SK-N-SH (cell line): ENCODE data around the gene UFC1. TPM values are rescaled to one million over a fixed set of nuclear protein-coding genes. Genes with fewer than 3 reads are reported as not detected.

Experiments
- CTCF ChIA-PET: fragments of 300-600, 350-600 bp; formaldehyde crosslinking; extraction: SDS; loops from one replicate; lab custom pipeline; 2021; lab: Yijun Ruan, JAX
- POLR2A ChIA-PET: fragments of 350-600 bp; sonication (Branson Sonifier 250); formaldehyde crosslinking; extraction: SDS; loops from one replicate; lab custom pipeline; 2020; ENCODE audit warnings: antibody characterized with exemption, inconsistent platforms; lab: Yijun Ruan, JAX
- DNase-seq: peaks from one replicate; pipeline ENCODE4 v3.0.0; 2012
- H2AFZ ChIP-seq: fragments of 200-600 bp; sonication (generic); 2 replicates; pipeline ENCODE4 v1.8.1; 2016; ENCODE audit warnings: antibody characterized with exemption, mild to moderate bottlenecking, low read depth
- H3F3A ChIP-seq: fragments of 200-600 bp; sonication (generic); replicated peaks from 2 replicates; pipeline ENCODE3; 2016; ENCODE audit warnings: antibody characterized with exemption, mild to moderate bottlenecking; ENCODE audit not compliant: insufficient read depth
- H3K27ac ChIP-seq, 2 experiments: fragments of 200-500 bp in 1 of 2; fragments of 200-600 bp in 1 of 2; sonication (Bioruptor generic) in 1 of 2; sonication (generic), shearing (Covaris generic) in 1 of 2; 2 replicates each; pipeline versions ENCODE4 v1.5.1 to v1.6.1; 2014 to 2016; ENCODE audit warnings: low read depth in 2 of 2, inconsistent platforms in 1 of 2, low read length in 1 of 2, mild to moderate bottlenecking in 1 of 2, mixed read lengths in 1 of 2
- H3K27me3 ChIP-seq: fragments of 200-600 bp; sonication (generic), shearing (Covaris generic); 2 replicates; pipeline ENCODE4 v1.6.1; 2016; ENCODE audit warnings: mixed run types; ENCODE audit not compliant: insufficient read depth
- H3K36me3 ChIP-seq, 2 experiments: fragments of 200-500 bp in 1 of 2; fragments of 200-600 bp in 1 of 2; sonication (Bioruptor generic) in 1 of 2; sonication (generic) in 1 of 2; replicated peaks in 1 of 2; 2 replicates each; pipeline versions ENCODE3 to v1.5.1; 2014 to 2016; ENCODE audit warnings: low read length in 1 of 2, mild to moderate bottlenecking in 1 of 2; ENCODE audit not compliant: insufficient read depth in 2 of 2, control insufficient read depth in 1 of 2
- H3K4me1 ChIP-seq, 2 experiments: fragments of 200-500 bp in 1 of 2; fragments of 200-600 bp in 1 of 2; sonication (Bioruptor generic) in 1 of 2; sonication (generic), shearing (Covaris generic) in 1 of 2; 2 replicates each; pipeline versions ENCODE4 v1.5.1 to v1.6.1; 2014 to 2016; ENCODE audit warnings: low read depth in 1 of 2, low read length in 1 of 2, mixed run types in 1 of 2; ENCODE audit not compliant: insufficient read depth in 2 of 2, control insufficient read depth in 1 of 2
- H3K4me2 ChIP-seq: fragments of 200-600 bp; sonication (generic), shearing (Covaris generic); 2 replicates; pipeline ENCODE4 v1.6.1; 2017; ENCODE audit warnings: mixed run types
- H3K4me3 ChIP-seq, 2 experiments: fragments of 200-500 bp in 1 of 2; fragments of 200-600 bp in 1 of 2; sonication (Bioruptor generic) in 1 of 2; sonication (generic), shearing (Covaris generic) in 1 of 2; 2 replicates each; pipeline versions ENCODE4 v1.5.1 to v1.8.1; 2014 to 2016; ENCODE audit warnings: low read depth in 2 of 2, inconsistent platforms in 1 of 2, low read length in 1 of 2, mild to moderate bottlenecking in 1 of 2, mixed read lengths in 1 of 2, moderate library complexity in 1 of 2
- H3K79me2 ChIP-seq: fragments of 200-600 bp; sonication (generic); 2 replicates; pipeline ENCODE4 v1.8.1; 2017; ENCODE audit warnings: mild to moderate bottlenecking; ENCODE audit not compliant: insufficient read depth
- H3K9ac ChIP-seq: fragments of 200-600 bp; sonication (generic); 2 replicates; pipeline ENCODE4 v1.6.1; 2017; ENCODE audit warnings: mixed run types
- H3K9me2 ChIP-seq: fragments of 200-600 bp; sonication (generic); 2 replicates; pipeline ENCODE4 v1.6.1; 2017; ENCODE audit warnings: mixed run types
- H3K9me3 ChIP-seq: fragments of 200-600 bp; sonication (generic); 2 replicates; pipeline ENCODE4 v1.6.1; 2017; ENCODE audit warnings: mixed run types, mild to moderate bottlenecking, moderate library complexity
- H4K20me1 ChIP-seq: fragments of 200-600 bp; sonication (generic); 2 replicates; pipeline ENCODE4 v1.6.1; 2017; ENCODE audit warnings: mild to moderate bottlenecking, mixed run types; ENCODE audit not compliant: insufficient read depth
- CHD2 ChIP-seq: fragments of 150-350 bp; IDR thresholded peaks from 2 replicates; pipeline ENCODE4 v1.6.1; 2018; ENCODE audit warnings: low read length; ENCODE audit not compliant: partially characterized antibody
- CTCF ChIP-seq: fragments of 200-600 bp; sonication (generic); IDR thresholded peaks from 2 replicates; pipeline ENCODE4 v1.6.1; 2017; ENCODE audit warnings: antibody characterized with exemption, mild to moderate bottlenecking, moderate library complexity
- ELF1 ChIP-seq: IDR thresholded peaks from 2 replicates; pipeline ENCODE4 v1.4.0; 2012
- EZH2phosphoT487 ChIP-seq: fragments of 200-600 bp; sonication (generic); IDR thresholded peaks from 2 replicates; pipeline ENCODE4 v1.6.1; 2017; ENCODE audit warnings: low read depth, mixed run types, mild to moderate bottlenecking, antibody characterized with exemption, moderate library complexity, borderline replicate concordance
- FOXM1 ChIP-seq: IDR thresholded peaks from 2 replicates; pipeline ENCODE4 v1.4.0; 2012; ENCODE audit warnings: low read depth, mild to moderate bottlenecking
- GATA2 ChIP-seq: sonication (generic); formaldehyde crosslinking; IDR thresholded peaks from 2 replicates; pipeline ENCODE4 v1.5.0; 2020; ENCODE audit warnings: mild to moderate bottlenecking, missing genetic modification reagents
- MEF2A ChIP-seq: IDR thresholded peaks from 2 replicates; pipeline ENCODE4 v1.4.0; 2012; ENCODE audit warnings: low read depth, borderline replicate concordance
- NFIC ChIP-seq: IDR thresholded peaks from 2 replicates; pipeline ENCODE4 v1.4.0; 2012; ENCODE audit warnings: borderline replicate concordance
- NRF1 ChIP-seq: IDR thresholded peaks from 2 replicates; pipeline ENCODE4 v1.6.1; 2012; ENCODE audit warnings: low read depth, mild to moderate bottlenecking, low read length
- PBX3 ChIP-seq: IDR thresholded peaks from 2 replicates; pipeline ENCODE4; 2012
- POLR2AphosphoS5 ChIP-seq: IDR thresholded peaks from 2 replicates; pipeline ENCODE4 v1.6.1; 2012; ENCODE audit warnings: low read depth, low read length
- RAD21 ChIP-seq: IDR thresholded peaks from 2 replicates; pipeline ENCODE4 v1.6.1; 2012; ENCODE audit warnings: mild to moderate bottlenecking, low read length
- RCOR1 ChIP-seq: fragments of 150-350 bp; IDR thresholded peaks from 2 replicates; pipeline ENCODE4 v1.6.1; 2017; ENCODE audit warnings: antibody characterized with exemption, low read length
- SIN3A ChIP-seq: IDR thresholded peaks from 2 replicates; pipeline ENCODE4 v1.6.1; 2012; ENCODE audit warnings: low read depth, mild to moderate bottlenecking, low read length, moderate library complexity, borderline replicate concordance
- SMC3 ChIP-seq: IDR thresholded peaks from 2 replicates; pipeline ENCODE4 v1.6.1; 2012; ENCODE audit warnings: low read depth, low read length, improper control_type of control experiment
- USF2 ChIP-seq: fragments of 150-350 bp; IDR thresholded peaks from 2 replicates; pipeline ENCODE4 v1.6.1; 2017; ENCODE audit warnings: antibody characterized with exemption, low read length, low read depth, borderline replicate concordance
- whole genome bisulfite sequencing: methylation state at CpG from one replicate; pipeline ENCODE4 v1.1.6; 2017; ENCODE audit warnings: low lambda C conversion rate; 5-methylcytosine and 5-hydroxymethylcytosine counted together
- polyA plus RNA-seq, 3 experiments: library from polyadenylated mRNA; depleted of rRNA; stranded (reverse); fragments of >200 nt; gene quantifications; 2 replicates each; pipeline ENCODE4 v1.2.3, GENCODE V29; 2012

The UFC1 gene
- polyA plus RNA-seq, 1 of the 3 experiments (the other 2 are of a cell fraction) = 150 TPM

DNA sequence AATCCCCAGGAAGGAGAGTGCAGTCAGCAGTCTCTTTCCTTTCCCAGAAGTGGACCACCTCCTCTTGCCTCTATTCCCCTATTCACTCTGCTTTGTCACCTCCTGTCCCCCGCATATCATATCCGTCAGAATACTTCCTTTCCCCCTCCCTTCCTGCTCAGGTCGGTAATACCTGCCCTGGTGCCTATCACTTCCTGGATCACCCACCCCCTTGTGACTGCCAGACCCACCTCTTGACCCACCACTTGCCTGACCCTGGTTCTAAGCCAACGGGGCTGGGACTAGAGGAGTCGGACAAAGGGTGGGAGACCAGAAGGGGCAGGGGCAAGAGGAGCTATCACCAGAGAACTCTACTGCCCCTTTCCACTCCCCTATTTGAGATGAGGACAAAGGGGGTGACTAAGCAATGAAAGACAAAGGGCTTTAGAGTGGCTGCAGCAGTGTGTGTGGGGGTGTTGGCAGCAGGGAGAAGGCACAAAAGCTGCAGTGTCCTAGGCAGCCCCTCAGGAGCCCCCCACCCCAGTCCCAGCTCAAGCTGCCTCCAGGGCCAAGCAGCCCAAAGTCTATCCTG is 46.7 kb downstream of the UFC1 start:
- no peak for DNase-seq
- H3K27me3 ChIP-seq = no peaks in the 10 kb centered on the region
- H3K4me3 ChIP-seq = no peak overlapping the region
- no peak overlapping the region for H3K4me2 ChIP-seq
- peaks cover 33% of the 10 kb centered on the region for H3K79me2 ChIP-seq
- H3K4me1 ChIP-seq = peaks cover 33 to 71% of the 10 kb centered on the region in 2 experiments
- POLR2A ChIA-PET = no interaction called here
- H2AFZ ChIP-seq = no peak overlapping the region
- no peaks in the 10 kb centered on the region for H3K9me2 ChIP-seq
- peaks cover 11 to 24% of the 10 kb centered on the region in 2 experiments for H3K36me3 ChIP-seq
- H3K9ac ChIP-seq = no peak overlapping the region
- H3K9me3 ChIP-seq = no peaks in the 10 kb centered on the region
- H4K20me1 ChIP-seq = no peaks in the 10 kb centered on the region
- H3K27ac ChIP-seq = peak overlapping the region in 1 of 2 experiments; percentile 99; a peak in 2 of 4 replicates
- H3F3A ChIP-seq = peaks cover 12% of the 10 kb centered on the region
- no peak for TF ChIP-seq MEF2A
- no peak for TF ChIP-seq SMC3
- no peak for TF ChIP-seq SIN3A
- TF ChIP-seq CTCF = no peak
- no peak for TF ChIP-seq GATA2 (CRISPR knock-in tag)
- TF ChIP-seq RCOR1 = no peak
- TF ChIP-seq POLR2AphosphoS5 = no peak
- no peak for TF ChIP-seq NRF1
- TF ChIP-seq PBX3 = no peak
- no peak for TF ChIP-seq CHD2
- TF ChIP-seq EZH2phosphoT487 = no peak
- TF ChIP-seq ELF1 = no peak
- no peak for TF ChIP-seq FOXM1
- no peak for TF ChIP-seq RAD21
- TF ChIP-seq USF2 = no peak
- no peak for TF ChIP-seq NFIC
- TF ChIP-seq, all 33 proteins: peak for 0
- CTCF ChIA-PET = interaction anchor here (1.2 to 6.8 kb wide), 7 partner anchors 8 to 181 kb away, joined by 3 to 65 read pairs (median 11); partner anchors contain the start of genes PPOX and TOMM40L
- WGBS = 95% methylated on average over 5 of the region's 5 CpGs
